Fibroblast of villous mesenchyme (primary cell): ENCODE measurements around the gene RNASE8. TPM values are rescaled to one million over a fixed set of nuclear protein-coding genes. Genes with fewer than 3 reads are reported as not detected.

ENCODE experiments used
- DNase-seq: peaks from one replicate; pipeline ENCODE4 v3.0.0-alpha.2; 2010; ENCODE audit warnings: low read depth
- H3K4me3 ChIP-seq: 2 replicates; pipeline ENCODE4 v1.5.1; 2011; ENCODE audit warnings: low read depth, mild to moderate bottlenecking, low read length
- CTCF ChIP-seq: IDR thresholded peaks from 2 replicates; pipeline ENCODE4 v1.5.1; 2012; ENCODE audit warnings: low read depth, mild to moderate bottlenecking, low read length; ENCODE audit not compliant: insufficient read depth
- total RNA-seq: library from RNA; depleted of rRNA; stranded (reverse); fragments of >200 nt; gene quantifications from 2 replicates; pipeline ENCODE4 v1.2.3, GENCODE V29; 2012

Gene RNASE8
- total RNA-seq, 1 donor, result not detected

- no peak overlapping the region for H3K4me3 ChIP-seq
- no peak for TF ChIP-seq CTCF
- DNase-seq, result no peak
Measured at GRCh38 chr14:21050597-21050996, 7.0 kb upstream of the RNASE8 start.

- no peak overlapping the region for H3K4me3 ChIP-seq
- DNase-seq, result no peak
- no peak for TF ChIP-seq CTCF
Measured at GRCh38 chr14:21053184-21054122, 4.2 kb upstream of the RNASE8 start.

- DNase-seq, result no peak
- no peak for TF ChIP-seq CTCF
- H3K4me3 ChIP-seq, result no peak overlapping the region
Measured at GRCh38 chr14:21054123-21054767, 3.4 kb upstream of the RNASE8 start.

GRCh38 chr14:21054768-21055145, 2.9 kb upstream of the RNASE8 start:
- no peak for DNase-seq
- TF ChIP-seq CTCF, result no peak
- no peak overlapping the region for H3K4me3 ChIP-seq

GRCh38 chr14:21055432-21056117, 2.0 kb upstream of the RNASE8 start:
- no peak overlapping the region for H3K4me3 ChIP-seq
- TF ChIP-seq CTCF, result no peak
- DNase-seq, result no peak

GRCh38 chr14:21056520-21057163, 980 bp upstream of the RNASE8 start:
- DNase-seq, result no peak
- TF ChIP-seq CTCF, result no peak
- H3K4me3 ChIP-seq, result no peak overlapping the region
